ENCODE measurements around the gene REEP5. TPM values are rescaled to one million over a fixed set of nuclear protein-coding genes. Genes with fewer than 3 reads are reported as not detected.
"Not testable (repeated sequence)": the region's sequence is repeated elsewhere in the genome, so short reads cannot be mapped to it uniquely, and the experiment has no call there.

Gene REEP5
- polyA plus RNA-seq, 3 donors: 83.6 to 200 (median 193) TPM

DNA sequence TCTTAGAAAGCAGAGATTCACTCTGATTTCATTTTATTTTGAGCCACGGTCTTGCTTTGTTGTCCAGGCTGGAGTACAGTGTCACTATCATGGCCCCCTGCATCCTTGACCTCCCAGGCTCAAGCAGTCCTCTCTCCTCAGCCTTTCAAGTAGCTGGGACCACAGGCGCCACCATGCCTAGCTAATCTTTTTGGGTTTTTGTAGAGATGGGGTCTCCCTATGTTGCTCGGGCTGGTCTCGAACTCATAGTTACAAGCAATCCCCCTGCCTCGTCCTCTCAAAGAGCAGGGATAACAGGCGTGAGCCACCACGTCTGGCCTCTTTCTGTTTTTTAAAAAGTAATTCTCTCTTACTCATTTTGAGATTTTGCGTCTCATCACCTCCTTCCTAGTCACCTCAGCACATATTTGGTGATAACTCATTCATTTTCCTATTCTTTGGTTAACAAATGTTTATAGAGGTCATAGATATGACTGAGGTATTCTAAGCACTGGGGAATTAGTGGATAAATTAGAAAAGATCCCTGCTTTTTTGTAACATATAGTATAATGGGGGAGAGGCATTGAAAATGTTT lies 43.8 kb upstream of the REEP5 start:
- Histone ChIP-seq H2AFZ (ENCODE audit: insufficient read depth, low read depth, low read length, poor library complexity, severe bottlenecking) (no peak overlapping the region), H3K4me3 (replicated peaks in 1 of 3; ENCODE audit: low read depth in 2 of 3, low read length in 3 of 3) (no peak overlapping the region), H3K79me2 (ENCODE audit: insufficient read depth, low read length) (no peaks in the 10 kb centered on the region), H3K27me3 (ENCODE audit: control insufficient read depth in 2 of 2, insufficient read depth in 2 of 2, low read length in 2 of 2) (no peaks in the 10 kb centered on the region), H3K36me3 (replicated peaks in 1 of 2; ENCODE audit: control insufficient read depth in 1 of 2, insufficient read depth in 2 of 2, low read length in 2 of 2) (no peaks in the 10 kb centered on the region), H3K4me1 (ENCODE audit: control insufficient read depth in 1 of 2, insufficient read depth in 2 of 2, low read length in 2 of 2) (peaks cover 29 to 35% of the 10 kb centered on the region in 2 donors), H3K9ac (ENCODE audit: insufficient read depth, low read length, poor library complexity, severe bottlenecking) (no peak overlapping the region), H3K9me3 (replicated peaks in 1 of 2; ENCODE audit: control insufficient read depth in 1 of 2, insufficient read depth in 1 of 2, low read length in 2 of 2) (no peaks in the 10 kb centered on the region), H3K4me2 (replicated peaks; ENCODE audit: extremely low read depth, low read length, poor library complexity, severe bottlenecking) (no peak overlapping the region), H3K27ac (ENCODE audit: low read depth in 1 of 2, low read length in 2 of 2) (no peak overlapping the region), H4K20me1 (ENCODE audit: insufficient read depth, low read length) (no peaks in the 10 kb centered on the region)
- TF ChIP-seq, protein P1, sequence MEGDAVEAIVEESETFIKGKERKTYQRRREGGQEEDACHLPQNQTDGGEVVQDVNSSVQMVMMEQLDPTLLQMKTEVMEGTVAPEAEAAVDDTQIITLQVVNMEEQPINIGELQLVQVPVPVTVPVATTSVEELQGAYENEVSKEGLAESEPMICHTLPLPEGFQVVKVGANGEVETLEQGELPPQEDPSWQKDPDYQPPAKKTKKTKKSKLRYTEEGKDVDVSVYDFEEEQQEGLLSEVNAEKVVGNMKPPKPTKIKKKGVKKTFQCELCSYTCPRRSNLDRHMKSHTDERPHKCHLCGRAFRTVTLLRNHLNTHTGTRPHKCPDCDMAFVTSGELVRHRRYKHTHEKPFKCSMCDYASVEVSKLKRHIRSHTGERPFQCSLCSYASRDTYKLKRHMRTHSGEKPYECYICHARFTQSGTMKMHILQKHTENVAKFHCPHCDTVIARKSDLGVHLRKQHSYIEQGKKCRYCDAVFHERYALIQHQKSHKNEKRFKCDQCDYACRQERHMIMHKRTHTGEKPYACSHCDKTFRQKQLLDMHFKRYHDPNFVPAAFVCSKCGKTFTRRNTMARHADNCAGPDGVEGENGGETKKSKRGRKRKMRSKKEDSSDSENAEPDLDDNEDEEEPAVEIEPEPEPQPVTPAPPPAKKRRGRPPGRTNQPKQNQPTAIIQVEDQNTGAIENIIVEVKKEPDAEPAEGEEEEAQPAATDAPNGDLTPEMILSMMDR (IDR thresholded peaks at IDR 0.05): no peak
- intact Hi-C loops (cut with micrococcal nuclease): no loop called here
- H3K9me3 Mint-ChIP-seq: no peaks in the 10 kb centered on the region
- WGBS (ENCODE audit: insufficient coverage): 84% methylated on average over 2 of the region's 8 CpGs
- no peak for DNase-seq
- H3K4me3 Mint-ChIP-seq: no peak overlapping the region
- no peaks in the 10 kb centered on the region for H3K27me3 Mint-ChIP-seq (ENCODE audit: low read depth in 3 of 3)
- peaks cover 34% of the 10 kb centered on the region for H3K4me1 Mint-ChIP-seq
- no peaks in the 10 kb centered on the region for H3K36me3 Mint-ChIP-seq
- peak overlapping the region in 1 of 7 donors; percentile 30 for H3K27ac Mint-ChIP-seq

DNA sequence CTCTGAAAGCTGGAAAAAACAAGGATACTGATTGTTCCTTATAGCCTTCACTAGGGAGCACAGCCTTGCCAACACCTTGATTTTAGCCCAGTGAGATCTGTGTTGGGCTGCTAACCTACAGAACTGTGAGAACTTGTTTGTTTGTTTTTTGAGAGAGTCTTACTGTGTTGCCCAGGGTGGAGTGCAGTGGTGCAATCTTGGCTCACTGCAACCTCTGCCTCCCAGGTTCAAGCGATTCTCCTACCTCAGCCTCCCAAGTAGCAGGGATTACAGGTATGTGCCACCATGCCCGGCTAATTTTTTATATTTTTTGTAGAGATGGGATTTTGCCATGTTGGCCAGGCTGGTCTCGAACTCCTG lies 41.3 kb upstream of the REEP5 start:
- H3K27me3 Mint-ChIP-seq (ENCODE audit: low read depth in 3 of 3); H3K4me2 ChIP-seq (replicated peaks; ENCODE audit: extremely low read depth, low read length, poor library complexity, severe bottlenecking); H3K36me3 ChIP-seq (replicated peaks in 1 of 2; ENCODE audit: control insufficient read depth in 1 of 2, insufficient read depth in 2 of 2, low read length in 2 of 2); H3K79me2 ChIP-seq (ENCODE audit: insufficient read depth, low read length); H3K9ac ChIP-seq (ENCODE audit: insufficient read depth, low read length, poor library complexity, severe bottlenecking); DNase-seq; H3K9me3 ChIP-seq (replicated peaks in 1 of 2; ENCODE audit: control insufficient read depth in 1 of 2, insufficient read depth in 1 of 2, low read length in 2 of 2); H2AFZ ChIP-seq (ENCODE audit: insufficient read depth, low read depth, low read length, poor library complexity, severe bottlenecking); H3K4me3 ChIP-seq (replicated peaks in 1 of 3; ENCODE audit: low read depth in 2 of 3, low read length in 3 of 3); H3K27me3 ChIP-seq (ENCODE audit: control insufficient read depth in 2 of 2, insufficient read depth in 2 of 2, low read length in 2 of 2); H3K4me3 Mint-ChIP-seq; H4K20me1 ChIP-seq (ENCODE audit: insufficient read depth, low read length); H3K9me3 Mint-ChIP-seq; H3K36me3 Mint-ChIP-seq: not testable (repeated sequence)
- Histone ChIP-seq H3K27ac (ENCODE audit: low read depth in 1 of 2, low read length in 2 of 2) (peak overlapping the region; percentile 61 to 66), H3K4me1 (ENCODE audit: control insufficient read depth in 1 of 2, insufficient read depth in 2 of 2, low read length in 2 of 2) (peaks cover 27 to 36% of the 10 kb centered on the region in 2 donors)
- no CpG with 5 or more reads among the region's 3 CpGs for WGBS (ENCODE audit: insufficient coverage)
- intact Hi-C loops (cut with micrococcal nuclease): loop anchor here in 1 of 2 donors (5.0 kb wide), 1 partner anchor 41 kb away; the partner anchor contains the start of gene REEP5
- peaks cover 39% of the 10 kb centered on the region for H3K4me1 Mint-ChIP-seq
- peak overlapping the region; percentile 75 to 96 (median 92) for H3K27ac Mint-ChIP-seq

Measured in CD14-positive monocyte (primary cell).